GM19193 (cell line): ENCODE results near the gene NBDY.

Experiments used
- POLR2A ChIP-seq: IDR thresholded peaks from 4 replicates; pipeline ENCODE4 v1.6.1; 2011; ENCODE audit not compliant: insufficient read depth, insufficient read length; ENCODE audit errors: extremely low read depth

NBDY gene

DNA sequence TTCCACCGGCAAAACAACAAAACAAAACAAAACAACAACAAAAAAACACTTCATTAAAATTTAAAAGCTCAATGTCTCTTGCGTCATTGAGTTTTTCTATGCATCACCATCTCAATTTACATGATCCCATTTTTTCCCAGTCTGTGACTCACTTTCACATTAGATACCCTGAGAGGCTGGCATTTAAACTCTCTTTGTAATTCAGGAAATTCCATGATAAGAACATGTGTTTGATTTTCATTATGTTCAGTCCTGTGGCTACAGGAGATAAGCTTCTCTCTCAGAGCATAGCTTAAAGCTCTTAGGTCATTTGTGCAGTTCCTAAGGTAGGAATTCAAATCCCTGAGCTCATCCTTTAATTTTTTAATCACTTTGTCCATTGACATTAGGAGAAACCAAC is 104.6 kb downstream of the NBDY start:
- no peak for TF ChIP-seq POLR2A

DNA sequence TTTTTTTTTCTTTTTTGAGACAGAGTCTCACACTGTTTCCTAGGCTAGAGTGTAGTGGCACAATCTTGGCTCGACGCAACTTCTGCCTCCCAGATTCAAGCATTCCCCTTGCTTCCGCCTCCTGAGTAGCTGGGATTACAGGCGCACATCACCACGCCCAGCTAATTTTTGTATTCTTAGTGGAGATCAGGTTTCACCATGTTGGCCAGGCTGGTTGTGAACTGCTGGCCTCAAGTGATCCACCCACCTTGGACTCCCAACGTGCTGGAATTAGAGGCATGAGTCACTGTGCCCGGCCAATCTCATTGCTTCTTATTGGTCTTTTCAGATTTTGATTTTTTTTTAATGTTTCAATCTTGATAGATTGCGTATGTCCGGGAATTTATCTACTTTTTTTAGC is 124.4 kb downstream of the NBDY start:
- TF ChIP-seq POLR2A: no peak

DNA sequence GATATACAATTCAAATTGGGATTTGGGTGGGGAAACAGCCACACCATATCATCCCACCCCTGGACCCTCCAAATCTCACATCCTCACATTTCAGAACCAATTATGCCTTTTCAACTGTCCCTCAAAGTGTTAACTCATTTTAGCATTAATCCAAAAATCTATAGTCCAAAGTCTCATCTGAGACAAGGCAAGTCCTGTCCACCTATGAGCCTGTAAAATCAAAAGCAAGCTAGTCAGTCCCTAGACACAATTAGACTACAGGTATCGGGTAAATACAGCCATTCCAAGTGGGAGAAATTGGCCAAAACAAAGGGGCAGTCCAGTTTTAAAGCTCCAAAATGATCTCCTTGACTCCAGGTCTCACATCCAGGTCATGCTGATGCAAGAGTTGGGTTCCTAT is 128.0 kb downstream of the NBDY start:
- no peak for TF ChIP-seq POLR2A

DNA sequence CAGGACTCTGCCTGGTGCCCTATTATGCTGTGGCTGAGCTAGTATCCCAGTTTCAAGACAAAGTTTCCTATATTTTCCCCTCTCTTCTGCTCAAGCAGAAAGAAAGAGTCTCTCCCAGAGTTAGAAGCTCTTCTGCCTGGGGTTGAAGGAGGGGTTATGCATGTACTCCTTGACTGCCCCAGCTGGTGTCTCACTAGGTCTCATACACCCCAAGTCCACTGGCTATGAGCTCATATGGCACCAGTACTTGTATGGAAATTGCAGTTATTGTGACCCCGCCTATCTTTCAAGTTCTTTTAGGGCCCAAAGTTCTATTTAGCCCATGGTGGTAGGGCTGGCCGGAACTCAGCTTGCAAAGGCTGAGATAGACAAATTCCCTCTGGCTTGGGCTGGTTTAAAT is 131.8 kb downstream of the NBDY start:
- no peak for TF ChIP-seq POLR2A
